ENCODE data around the gene EFS.

Gene EFS

GRCh38 chr14:23357261-23357660, 7.7 kb downstream of the EFS start:
- DNase-seq (ENCODE audit: low read depth) = no peak
- no peak overlapping the region for H3K4me3 ChIP-seq (ENCODE audit: low read depth, low read length)
- TF ChIP-seq MYC (IDR thresholded peaks at IDR 0.05; ENCODE audit: low read depth, low read length) (no peak), MAX (IDR thresholded peaks at IDR 0.05; ENCODE audit: low read depth, low read length) (no peak), POLR2A (IDR thresholded peaks at IDR 0.05; ENCODE audit: extremely low read depth, insufficient read length) (no peak)
- TF ChIP-seq, protein P1, sequence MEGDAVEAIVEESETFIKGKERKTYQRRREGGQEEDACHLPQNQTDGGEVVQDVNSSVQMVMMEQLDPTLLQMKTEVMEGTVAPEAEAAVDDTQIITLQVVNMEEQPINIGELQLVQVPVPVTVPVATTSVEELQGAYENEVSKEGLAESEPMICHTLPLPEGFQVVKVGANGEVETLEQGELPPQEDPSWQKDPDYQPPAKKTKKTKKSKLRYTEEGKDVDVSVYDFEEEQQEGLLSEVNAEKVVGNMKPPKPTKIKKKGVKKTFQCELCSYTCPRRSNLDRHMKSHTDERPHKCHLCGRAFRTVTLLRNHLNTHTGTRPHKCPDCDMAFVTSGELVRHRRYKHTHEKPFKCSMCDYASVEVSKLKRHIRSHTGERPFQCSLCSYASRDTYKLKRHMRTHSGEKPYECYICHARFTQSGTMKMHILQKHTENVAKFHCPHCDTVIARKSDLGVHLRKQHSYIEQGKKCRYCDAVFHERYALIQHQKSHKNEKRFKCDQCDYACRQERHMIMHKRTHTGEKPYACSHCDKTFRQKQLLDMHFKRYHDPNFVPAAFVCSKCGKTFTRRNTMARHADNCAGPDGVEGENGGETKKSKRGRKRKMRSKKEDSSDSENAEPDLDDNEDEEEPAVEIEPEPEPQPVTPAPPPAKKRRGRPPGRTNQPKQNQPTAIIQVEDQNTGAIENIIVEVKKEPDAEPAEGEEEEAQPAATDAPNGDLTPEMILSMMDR (IDR thresholded peaks at IDR 0.05; ENCODE audit: low read depth, low read length) = no peak

- no peak for DNase-seq (ENCODE audit: low read depth)
- H3K4me3 ChIP-seq (ENCODE audit: low read depth, low read length) = no peak overlapping the region
- TF ChIP-seq POLR2A (IDR thresholded peaks at IDR 0.05; ENCODE audit: extremely low read depth, insufficient read length) (no peak), MYC (IDR thresholded peaks at IDR 0.05; ENCODE audit: low read depth, low read length) (no peak), MAX (IDR thresholded peaks at IDR 0.05; ENCODE audit: low read depth, low read length) (no peak)
- TF ChIP-seq, protein P1 (IDR thresholded peaks at IDR 0.05; ENCODE audit: low read depth, low read length) = no peak
These were observed 8.3 kb downstream of the EFS start for GRCh38 chr14:23356662-23357061.

DNA sequence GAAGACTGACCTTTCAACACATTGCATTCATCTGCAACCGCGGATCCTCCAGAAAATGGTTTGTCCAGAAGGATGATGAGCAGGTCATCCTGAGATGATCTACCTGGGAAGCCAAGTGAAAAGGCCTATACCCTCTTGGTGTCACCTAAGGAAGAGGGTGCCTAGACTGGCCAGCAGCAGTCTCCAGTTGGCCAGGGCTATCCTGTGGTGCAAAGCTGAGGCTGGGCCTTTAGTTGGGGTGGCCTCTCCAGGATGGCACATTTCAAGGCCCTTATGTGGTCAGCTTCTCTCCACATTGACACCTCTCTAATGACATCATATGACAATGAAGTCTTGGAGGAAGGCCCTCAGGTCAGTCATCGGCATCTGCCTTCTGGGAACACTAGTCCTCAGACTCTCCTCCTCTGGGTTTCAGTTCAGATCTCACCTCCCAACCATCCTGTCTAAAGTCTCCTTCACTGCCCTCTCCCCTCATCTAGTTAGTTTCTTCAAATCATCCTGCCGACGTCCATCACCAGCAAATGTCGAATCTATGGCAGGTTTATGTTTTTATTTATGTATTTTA, 9.0 kb downstream of the EFS start:
- no peak for DNase-seq (ENCODE audit: low read depth)
- H3K4me3 ChIP-seq (ENCODE audit: low read depth, low read length) = no peak overlapping the region
- TF ChIP-seq MYC (IDR thresholded peaks at IDR 0.05; ENCODE audit: low read depth, low read length) = no peak
- no peak for TF ChIP-seq MAX (IDR thresholded peaks at IDR 0.05; ENCODE audit: low read depth, low read length)
- TF ChIP-seq, protein P1 (IDR thresholded peaks at IDR 0.05; ENCODE audit: low read depth, low read length) = no peak
- TF ChIP-seq POLR2A (IDR thresholded peaks at IDR 0.05; ENCODE audit: extremely low read depth, insufficient read length) = no peak

DNA sequence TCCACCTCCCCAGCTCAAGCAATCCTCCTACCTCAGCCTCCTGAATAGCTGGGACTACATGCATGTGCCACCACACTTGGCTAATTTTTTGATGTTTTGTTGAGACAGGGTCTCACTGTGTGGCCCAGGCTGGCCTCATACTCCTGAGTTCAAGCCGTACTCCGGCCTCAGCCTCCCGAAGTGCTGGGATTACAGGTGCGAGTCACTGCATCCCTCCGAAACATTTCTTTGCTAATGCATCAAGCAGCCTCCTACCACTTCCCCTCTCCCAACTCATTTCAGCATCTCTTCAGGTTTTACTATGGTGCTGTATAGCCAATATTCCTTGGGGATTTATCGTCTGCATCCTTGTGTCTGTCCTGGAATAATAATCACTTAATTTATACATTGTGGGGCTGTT, 10.0 kb downstream of the EFS start:
- no peak overlapping the region for H3K4me3 ChIP-seq (ENCODE audit: low read depth, low read length)
- TF ChIP-seq, protein P1 (IDR thresholded peaks at IDR 0.05; ENCODE audit: low read depth, low read length) = no peak
- TF ChIP-seq MAX (IDR thresholded peaks at IDR 0.05; ENCODE audit: low read depth, low read length) (no peak), MYC (IDR thresholded peaks at IDR 0.05; ENCODE audit: low read depth, low read length) (no peak), POLR2A (IDR thresholded peaks at IDR 0.05; ENCODE audit: extremely low read depth, insufficient read length) (no peak)
- DNase-seq (ENCODE audit: low read depth) = no peak

DNA sequence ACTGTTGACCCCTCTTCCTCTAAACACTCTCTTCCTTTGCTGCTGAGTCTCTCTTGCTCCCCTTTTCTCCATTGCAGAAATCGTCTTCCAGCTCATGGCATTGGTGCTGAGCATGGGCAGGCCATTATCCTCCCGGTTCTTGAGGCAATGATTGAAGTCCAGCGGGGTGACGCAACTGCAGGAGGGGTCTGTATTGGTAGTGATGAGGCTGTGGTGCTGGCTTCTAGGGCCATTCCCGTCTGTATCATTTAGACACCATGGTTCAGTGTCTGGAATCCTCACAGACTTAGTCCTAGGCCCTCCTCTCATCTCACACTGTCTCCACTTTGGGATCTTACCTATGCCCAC, 11.6 kb downstream of the EFS start:
- no peak for DNase-seq (ENCODE audit: low read depth)
- TF ChIP-seq MYC (IDR thresholded peaks at IDR 0.05; ENCODE audit: low read depth, low read length) (no peak), MAX (IDR thresholded peaks at IDR 0.05; ENCODE audit: low read depth, low read length) (no peak), POLR2A (IDR thresholded peaks at IDR 0.05; ENCODE audit: extremely low read depth, insufficient read length) (no peak)
- TF ChIP-seq, protein P1 (IDR thresholded peaks at IDR 0.05; ENCODE audit: low read depth, low read length) = no peak
- no peak overlapping the region for H3K4me3 ChIP-seq (ENCODE audit: low read depth, low read length)
